Fibroblast of lung (primary cell): Measurements from ENCODE around the gene MUC4.
"Not testable (repeated sequence)": the region's sequence is repeated elsewhere in the genome, so short reads cannot be mapped to it uniquely, and the experiment has no call there.

Source experiments
- EZH2 ChIP-seq: IDR thresholded peaks from 2 replicates; pipeline ENCODE4 v1.5.1; 2012; ENCODE audit warnings: low read length, control low read depth, mild to moderate bottlenecking; ENCODE audit errors: missing control alignments
- TF ChIP-seq, protein P1 (sequence below), 2 donors: IDR thresholded peaks in 1 of 2; conservative IDR thresholded peaks in 1 of 2; 1 replicate in 1 of 2; 2 replicates in 1 of 2; pipeline ENCODE4 v1.5.1; 2011 to 2012; ENCODE audit warnings: low read length in 2 of 2, control low read depth in 1 of 2, inconsistent platforms in 1 of 2, low read depth in 1 of 2, mild to moderate bottlenecking in 1 of 2

GRCh38 chr3:195737782-195738181 lies 73.9 kb downstream of the MUC4 start:
- TF ChIP-seq, protein P1, sequence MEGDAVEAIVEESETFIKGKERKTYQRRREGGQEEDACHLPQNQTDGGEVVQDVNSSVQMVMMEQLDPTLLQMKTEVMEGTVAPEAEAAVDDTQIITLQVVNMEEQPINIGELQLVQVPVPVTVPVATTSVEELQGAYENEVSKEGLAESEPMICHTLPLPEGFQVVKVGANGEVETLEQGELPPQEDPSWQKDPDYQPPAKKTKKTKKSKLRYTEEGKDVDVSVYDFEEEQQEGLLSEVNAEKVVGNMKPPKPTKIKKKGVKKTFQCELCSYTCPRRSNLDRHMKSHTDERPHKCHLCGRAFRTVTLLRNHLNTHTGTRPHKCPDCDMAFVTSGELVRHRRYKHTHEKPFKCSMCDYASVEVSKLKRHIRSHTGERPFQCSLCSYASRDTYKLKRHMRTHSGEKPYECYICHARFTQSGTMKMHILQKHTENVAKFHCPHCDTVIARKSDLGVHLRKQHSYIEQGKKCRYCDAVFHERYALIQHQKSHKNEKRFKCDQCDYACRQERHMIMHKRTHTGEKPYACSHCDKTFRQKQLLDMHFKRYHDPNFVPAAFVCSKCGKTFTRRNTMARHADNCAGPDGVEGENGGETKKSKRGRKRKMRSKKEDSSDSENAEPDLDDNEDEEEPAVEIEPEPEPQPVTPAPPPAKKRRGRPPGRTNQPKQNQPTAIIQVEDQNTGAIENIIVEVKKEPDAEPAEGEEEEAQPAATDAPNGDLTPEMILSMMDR (conservative IDR thresholded peaks at IDR 0.05 in 1 of 2, IDR thresholded peaks at IDR 0.05 in 1 of 2; ENCODE audit: low read depth in 1 of 2, low read length in 2 of 2) = not testable (repeated sequence)
- not testable (repeated sequence) for TF ChIP-seq EZH2
